ENCODE data around the gene KCNK1. TPM values are rescaled to one million over a fixed set of nuclear protein-coding genes. Genes with fewer than 3 reads are reported as not detected.

KCNK1 gene
- total and polyA plus RNA-seq, 2 of the 13 experiments (the other 11 are each of a cell fraction or from before 2014, with no cell fraction given), result not detected

DNA sequence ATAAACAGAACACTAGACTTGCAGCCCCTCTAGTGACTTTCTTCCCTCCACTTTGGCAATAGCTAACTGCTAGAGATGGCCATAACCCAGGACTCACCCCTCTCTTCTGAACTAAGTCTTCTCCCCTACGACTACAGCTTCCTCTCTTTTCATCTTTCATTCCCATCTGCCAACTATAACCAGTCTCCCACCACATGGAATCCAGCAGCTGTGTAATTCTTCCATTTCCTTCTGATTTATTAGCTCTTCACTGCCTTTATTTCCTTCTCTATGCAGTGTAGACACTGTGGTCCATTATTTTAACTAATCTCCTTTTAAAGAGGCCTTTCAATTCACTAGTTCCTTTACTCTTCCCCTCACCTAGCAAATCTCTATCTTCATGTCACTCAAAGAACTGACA lies 13.4 kb upstream of the KCNK1 start (continued):
- no peak for TF ChIP-seq SIN3A (IDR thresholded peaks at IDR 0.05; ENCODE audit: borderline replicate concordance, low read depth, low read length)

DNA sequence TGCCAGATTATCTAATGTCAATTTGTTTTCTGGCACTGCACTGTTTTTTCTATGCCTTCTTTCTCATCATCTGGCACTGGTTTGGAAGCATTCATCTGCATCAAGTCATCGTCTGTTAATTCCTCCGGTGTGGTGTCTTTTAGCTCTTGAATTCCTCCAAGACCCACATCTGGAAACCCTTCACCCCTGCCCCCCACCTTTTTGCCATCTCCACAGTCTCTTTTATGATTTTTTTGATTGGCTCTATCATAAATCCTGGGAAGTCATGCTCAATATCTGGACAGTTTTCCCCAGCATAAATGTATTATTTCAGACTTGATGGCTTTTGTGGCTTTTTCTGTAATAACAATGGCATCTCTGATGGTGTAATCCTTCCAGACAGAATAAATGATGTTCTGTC lies 10.4 kb upstream of the KCNK1 start:
- intact Hi-C loops (cut with micrococcal nuclease; ENCODE audit: unreplicated experiment), result no loop called here
- DNase-seq (ENCODE audit: low spot score), result no peak
- FAIRE-seq, result no peak
- TF ChIP-seq U2AF2 (IDR thresholded peaks at IDR 0.05; ENCODE audit: low read depth, low read length) (no peak), ZNF383 (CRISPR knock-in tag; IDR thresholded peaks at IDR 0.05; ENCODE audit: borderline replicate concordance) (no peak), GATAD2A (CRISPR knock-in tag; IDR thresholded peaks at IDR 0.05) (no peak), GPN1 (CRISPR knock-in tag; IDR thresholded peaks at IDR 0.05; ENCODE audit: borderline replicate concordance) (no peak), ZNF24 (IDR thresholded peaks at IDR 0.05) (no peak), FOXC1 (CRISPR knock-in tag; IDR thresholded peaks at IDR 0.05; ENCODE audit: borderline replicate concordance) (no peak), CREM (IDR thresholded peaks at IDR 0.05) (no peak), CREM (CRISPR knock-in tag; IDR thresholded peaks at IDR 0.05) (no peak), GZF1 (CRISPR knock-in tag; IDR thresholded peaks at IDR 0.05) (no peak), ZFY (CRISPR knock-in tag; IDR thresholded peaks at IDR 0.05) (no peak), ZNF597 (CRISPR knock-in tag; IDR thresholded peaks at IDR 0.05) (no peak), ZNF317 (CRISPR knock-in tag; IDR thresholded peaks at IDR 0.05) (no peak), ZNF441 (CRISPR knock-in tag; IDR thresholded peaks at IDR 0.05; ENCODE audit: borderline replicate concordance) (no peak), ZSCAN22 (CRISPR knock-in tag; IDR thresholded peaks at IDR 0.05) (no peak), ZBTB3 (CRISPR knock-in tag; IDR thresholded peaks at IDR 0.05; ENCODE audit: borderline replicate concordance, low read depth) (no peak), RAD21 (CRISPR knock-in tag; IDR thresholded peaks at IDR 0.05) (no peak)
- TF ChIP-seq, protein P1, sequence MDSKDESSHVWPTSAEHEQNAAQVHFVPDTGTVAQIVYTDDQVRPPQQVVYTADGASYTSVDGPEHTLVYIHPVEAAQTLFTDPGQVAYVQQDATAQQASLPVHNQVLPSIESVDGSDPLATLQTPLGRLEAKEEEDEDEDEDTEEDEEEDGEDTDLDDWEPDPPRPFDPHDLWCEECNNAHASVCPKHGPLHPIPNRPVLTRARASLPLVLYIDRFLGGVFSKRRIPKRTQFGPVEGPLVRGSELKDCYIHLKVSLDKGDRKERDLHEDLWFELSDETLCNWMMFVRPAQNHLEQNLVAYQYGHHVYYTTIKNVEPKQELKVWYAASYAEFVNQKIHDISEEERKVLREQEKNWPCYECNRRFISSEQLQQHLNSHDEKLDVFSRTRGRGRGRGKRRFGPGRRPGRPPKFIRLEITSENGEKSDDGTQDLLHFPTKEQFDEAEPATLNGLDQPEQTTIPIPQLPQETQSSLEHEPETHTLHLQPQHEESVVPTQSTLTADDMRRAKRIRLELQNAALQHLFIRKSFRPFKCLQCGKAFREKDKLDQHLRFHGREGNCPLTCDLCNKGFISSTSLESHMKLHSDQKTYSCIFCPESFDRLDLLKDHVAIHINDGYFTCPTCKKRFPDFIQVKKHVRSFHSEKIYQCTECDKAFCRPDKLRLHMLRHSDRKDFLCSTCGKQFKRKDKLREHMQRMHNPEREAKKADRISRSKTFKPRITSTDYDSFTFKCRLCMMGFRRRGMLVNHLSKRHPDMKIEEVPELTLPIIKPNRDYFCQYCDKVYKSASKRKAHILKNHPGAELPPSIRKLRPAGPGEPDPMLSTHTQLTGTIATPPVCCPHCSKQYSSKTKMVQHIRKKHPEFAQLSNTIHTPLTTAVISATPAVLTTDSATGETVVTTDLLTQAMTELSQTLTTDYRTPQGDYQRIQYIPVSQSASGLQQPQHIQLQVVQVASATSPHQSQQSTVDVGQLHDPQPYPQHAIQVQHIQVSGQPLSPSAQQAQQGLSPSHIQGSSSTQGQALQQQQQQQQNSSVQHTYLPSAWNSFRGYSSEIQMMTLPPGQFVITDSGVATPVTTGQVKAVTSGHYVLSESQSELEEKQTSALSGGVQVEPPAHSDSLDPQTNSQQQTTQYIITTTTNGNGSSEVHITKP (CRISPR knock-in tag; IDR thresholded peaks at IDR 0.05; ENCODE audit: low read depth), result no peak
- TF ChIP-seq, protein P2, sequence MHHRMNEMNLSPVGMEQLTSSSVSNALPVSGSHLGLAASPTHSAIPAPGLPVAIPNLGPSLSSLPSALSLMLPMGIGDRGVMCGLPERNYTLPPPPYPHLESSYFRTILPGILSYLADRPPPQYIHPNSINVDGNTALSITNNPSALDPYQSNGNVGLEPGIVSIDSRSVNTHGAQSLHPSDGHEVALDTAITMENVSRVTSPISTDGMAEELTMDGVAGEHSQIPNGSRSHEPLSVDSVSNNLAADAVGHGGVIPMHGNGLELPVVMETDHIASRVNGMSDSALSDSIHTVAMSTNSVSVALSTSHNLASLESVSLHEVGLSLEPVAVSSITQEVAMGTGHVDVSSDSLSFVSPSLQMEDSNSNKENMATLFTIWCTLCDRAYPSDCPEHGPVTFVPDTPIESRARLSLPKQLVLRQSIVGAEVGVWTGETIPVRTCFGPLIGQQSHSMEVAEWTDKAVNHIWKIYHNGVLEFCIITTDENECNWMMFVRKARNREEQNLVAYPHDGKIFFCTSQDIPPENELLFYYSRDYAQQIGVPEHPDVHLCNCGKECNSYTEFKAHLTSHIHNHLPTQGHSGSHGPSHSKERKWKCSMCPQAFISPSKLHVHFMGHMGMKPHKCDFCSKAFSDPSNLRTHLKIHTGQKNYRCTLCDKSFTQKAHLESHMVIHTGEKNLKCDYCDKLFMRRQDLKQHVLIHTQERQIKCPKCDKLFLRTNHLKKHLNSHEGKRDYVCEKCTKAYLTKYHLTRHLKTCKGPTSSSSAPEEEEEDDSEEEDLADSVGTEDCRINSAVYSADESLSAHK (CRISPR knock-in tag; IDR thresholded peaks at IDR 0.05; ENCODE audit: borderline replicate concordance), result no peak
- Histone ChIP-seq H3K36me3 (replicated peaks in 1 of 2; ENCODE audit: control insufficient read depth in 1 of 2, insufficient read depth in 2 of 2, low read length in 2 of 2) (no peaks in the 10 kb centered on the region), H3K27me3 (ENCODE audit: control insufficient read depth in 1 of 2, insufficient read depth in 2 of 2, low read length in 2 of 2) (no peaks in the 10 kb centered on the region; a peak in 1 of 5 replicates), H3K4me1 (ENCODE audit: insufficient read depth, low read length) (no peaks in the 10 kb centered on the region), H3K4me2 (ENCODE audit: low read depth, low read length) (no peak overlapping the region), H3K4me3 (replicated peaks in 1 of 3; ENCODE audit: insufficient read depth in 1 of 3, low read depth in 2 of 3, low read length in 3 of 3) (no peak overlapping the region), H3K79me2 (ENCODE audit: insufficient read depth, low read length) (no peaks in the 10 kb centered on the region), H3K9ac (ENCODE audit: insufficient read depth, low read depth, low read length) (no peak overlapping the region), H3K9me3 (ENCODE audit: low read length) (no peaks in the 10 kb centered on the region), H2AFZ (ENCODE audit: low read length) (no peak overlapping the region), H3K27ac (ENCODE audit: extremely low read length, insufficient read depth, low read length) (no peak overlapping the region), H4K20me1 (ENCODE audit: insufficient read depth, low read length) (no peaks in the 10 kb centered on the region)
- ChIA-PET CTCF (ENCODE audit: low intra/inter-chr PET ratio, low total read pairs) (no interaction called here), POLR2A (no interaction called here)
- no peak for ATAC-seq
- 38% methylated on average over 2 of the region's 2 CpGs for WGBS (ENCODE audit: low lambda C conversion rate)
- in situ Hi-C loops (cut with HindIII; ENCODE audit: extremely low pct_ligation_motif_present, low pct_unique_long_range_greater_than_20kb), result no loop called here
- no TSS peak for BruUV-seq (replicated peaks)
